ENCODE measurements around the gene S100A3. TPM values are rescaled to one million over a fixed set of nuclear protein-coding genes. Genes with fewer than 3 reads are reported as not detected.

The S100A3 gene
- total RNA-seq, 1 experiment from 2014 or later = 1.5 TPM

GRCh38 chr1:153536671-153537375 lies 12.2 kb downstream of the S100A3 start:
- Histone ChIP-seq H3K4me3 (peak overlapping the region; percentile 85), H3K9me2 (ENCODE audit: insufficient read depth) (no peaks in the 10 kb centered on the region), H3K36me3 (ENCODE audit: low read depth) (peaks cover 11% of the 10 kb centered on the region), H2AFZ (peak overlapping the region; percentile 18; the same call in 1 of the 2 replicates), H4K20me1 (ENCODE audit: insufficient read depth) (peaks cover 10% of the 10 kb centered on the region), H3K4me1 (replicated peaks; ENCODE audit: insufficient read depth) (peaks cover 82% of the 10 kb centered on the region), H3K27ac (peak overlapping the region; percentile 70), H3K4me2 (peak overlapping the region; percentile 86), H3K9me3 (ENCODE audit: insufficient read depth, low read depth) (no peaks in the 10 kb centered on the region), H3F3A (ENCODE audit: insufficient read depth, low read depth) (peaks cover 82% of the 10 kb centered on the region), H3K27me3 (ENCODE audit: insufficient read depth, low read depth) (no peaks in the 10 kb centered on the region), H3K79me2 (ENCODE audit: low read depth) (peaks cover 21% of the 10 kb centered on the region)
- ChIA-PET POLR2A (ENCODE audit: unreplicated experiment) (interaction anchor here (0.7 to 1.3 kb wide), 4 partner anchors 8 to 384 kb away, joined by 3 to 16 read pairs (median 5); partner anchors contain the start of gene S100A16), CTCF (interaction anchor here (0.6 kb wide), 1 partner anchor 430 kb away, joined by 3 read pairs; no protein-coding TSS in a partner anchor)
- TF ChIP-seq CTCF (conservative IDR thresholded peaks at IDR 0.05) (no peak), EZH2 (IDR thresholded peaks at IDR 0.05; ENCODE audit: low read depth) (no peak)
- intact Hi-C loops (cut with micrococcal nuclease; ENCODE audit: unreplicated experiment) = loop anchor here (1.0 to 10.0 kb wide), 2 partner anchors 7 to 428 kb away; partner anchors contain the start of genes CREB3L4 and SLC39A1
- TSS peak; percentile 63 for BruUV-seq (replicated peaks)
- DNase-seq = peak; percentile 63 to 68

GRCh38 chr1:153536012-153536670 lies 12.9 kb downstream of the S100A3 start:
- Histone ChIP-seq H3K9me2 (ENCODE audit: insufficient read depth) (no peaks in the 10 kb centered on the region), H3F3A (ENCODE audit: insufficient read depth, low read depth) (peaks cover 82% of the 10 kb centered on the region), H3K27ac (peak overlapping the region; percentile 70), H4K20me1 (ENCODE audit: insufficient read depth) (peaks cover 10% of the 10 kb centered on the region), H3K4me2 (peak overlapping the region; percentile 97), H3K79me2 (ENCODE audit: low read depth) (peaks cover 21% of the 10 kb centered on the region), H3K36me3 (ENCODE audit: low read depth) (peaks cover 11% of the 10 kb centered on the region), H3K27me3 (ENCODE audit: insufficient read depth, low read depth) (no peaks in the 10 kb centered on the region), H3K4me3 (peak overlapping the region; percentile 85), H3K9me3 (ENCODE audit: insufficient read depth, low read depth) (no peaks in the 10 kb centered on the region), H3K4me1 (replicated peaks; ENCODE audit: insufficient read depth) (peaks cover 76% of the 10 kb centered on the region), H2AFZ (peak overlapping the region; percentile 18; the same call in 1 of the 2 replicates)
- no TSS peak for BruUV-seq (replicated peaks)
- ChIA-PET CTCF (interaction anchor here (0.7 to 2.2 kb wide), 3 partner anchors 30 to 36 kb away, joined by 3 to 12 read pairs (median 4); no protein-coding TSS in a partner anchor), POLR2A (ENCODE audit: unreplicated experiment) (interaction anchor here (0.5 to 2.1 kb wide), 13 partner anchors 9 to 1989 kb away, joined by 3 to 25 read pairs (median 7); partner anchors contain the start of genes S100A16 and S100A4)
- TF ChIP-seq EZH2 (IDR thresholded peaks at IDR 0.05; ENCODE audit: low read depth) = no peak
- TF ChIP-seq CTCF (conservative IDR thresholded peaks at IDR 0.05) = no peak
- DNase-seq = peak; percentile 92 to 94
- intact Hi-C loops (cut with micrococcal nuclease; ENCODE audit: unreplicated experiment) = loop anchor here (1.0 to 10.0 kb wide), 2 partner anchors 8 to 429 kb away; partner anchors contain the start of genes CREB3L4 and SLC39A1
